Measurements from ENCODE around the gene NOVA2. TPM values are rescaled to one million over a fixed set of nuclear protein-coding genes. Genes with fewer than 3 reads are reported as not detected.

The NOVA2 gene
- total and polyA plus RNA-seq, 2 donors (not counting 1 experiment from before 2014, with no cell fraction given) = not detected

GRCh38 chr19:45998834-45999233 is 25.2 kb upstream of the NOVA2 start:
- peaks cover 20% of the 10 kb centered on the region for H3K27me3 Mint-ChIP-seq
- H4K20me1 ChIP-seq (ENCODE audit: control insufficient read depth, insufficient read depth, low read length, poor library complexity, severe bottlenecking) = peaks cover 34% of the 10 kb centered on the region
- ATAC-seq (ENCODE audit: low read depth) (no peak), DNase-seq (no peak)
- H3K4me1 Mint-ChIP-seq = peaks cover 35% of the 10 kb centered on the region
- no peak overlapping the region for H3K4me2 ChIP-seq (replicated peaks; ENCODE audit: low read depth, low read length, poor library complexity, severe bottlenecking)
- H3K36me3 ChIP-seq (replicated peaks in 1 of 2; ENCODE audit: control extremely low read depth in 1 of 2, control insufficient read depth in 1 of 2, extremely low read depth in 1 of 2, insufficient read depth in 2 of 2, low read length in 1 of 2) = no peaks in the 10 kb centered on the region
- H3K4me1 ChIP-seq (ENCODE audit: control insufficient read depth in 2 of 2, insufficient read depth in 2 of 2, low read length in 2 of 2) = peaks cover 26 to 31% of the 10 kb centered on the region in 2 donors
- H3K27me3 ChIP-seq (replicated peaks in 1 of 4; ENCODE audit: control extremely low read depth in 1 of 4, control insufficient read depth in 3 of 4, insufficient read depth in 4 of 4, low read length in 3 of 4) = peaks cover 0 to 16% (median 7%) of the 10 kb centered on the region in 4 experiments
- no peak for TF ChIP-seq CTCF (IDR thresholded peaks at IDR 0.05)
- TF ChIP-seq EZH2 (IDR thresholded peaks at IDR 0.05; ENCODE audit: borderline replicate concordance, insufficient read depth, low read depth, low read length, poor library complexity, severe bottlenecking) = no peak
- intact Hi-C loops (cut with micrococcal nuclease) = loop anchor here (10.0 kb wide), 2 partner anchors 204 to 594 kb away; partner anchors contain the start of genes DMWD, POLR1G and PPP1R13L
- H3K9me3 ChIP-seq (ENCODE audit: control extremely low read depth in 1 of 3, control insufficient read depth in 2 of 3, insufficient read depth in 1 of 3, low read length in 2 of 3) = peaks cover 0 to 6% (median 0%) of the 10 kb centered on the region in 3 donors
- no peak overlapping the region for H3K4me3 Mint-ChIP-seq
- CTCF ChIA-PET = interaction anchor here (1.9 kb wide), 1 partner anchor 11 kb away, joined by 5 read pairs; no protein-coding TSS in a partner anchor
- 96% methylated on average over 4 of the region's 4 CpGs for WGBS (ENCODE audit: insufficient coverage)
- H3K27ac ChIP-seq (ENCODE audit: low read length in 2 of 2) = no peak overlapping the region
- H3K9ac ChIP-seq (ENCODE audit: low read length) = no peak overlapping the region
- no peak overlapping the region for H3K27ac Mint-ChIP-seq
- no peak overlapping the region for H2AFZ ChIP-seq (ENCODE audit: insufficient read depth, low read depth, low read length, poor library complexity, severe bottlenecking)
- no peaks in the 10 kb centered on the region for H3K9me3 Mint-ChIP-seq (ENCODE audit: insufficient read depth)
- no peak overlapping the region for H3K4me3 ChIP-seq (ENCODE audit: control extremely low read depth in 1 of 5, extremely low read depth in 1 of 5, insufficient read depth in 1 of 5, low read depth in 2 of 5, low read length in 4 of 5)
- H3K79me2 ChIP-seq (ENCODE audit: control insufficient read depth, insufficient read depth, low read length) = peaks cover 56% of the 10 kb centered on the region
- POLR2A ChIA-PET = no interaction called here

- Histone ChIP-seq H2AFZ (ENCODE audit: insufficient read depth, low read depth, low read length, poor library complexity, severe bottlenecking) (no peak overlapping the region), H3K9ac (ENCODE audit: low read length) (no peak overlapping the region), H3K27ac (ENCODE audit: low read length in 2 of 2) (no peak overlapping the region), H3K4me3 (ENCODE audit: control extremely low read depth in 1 of 5, extremely low read depth in 1 of 5, insufficient read depth in 1 of 5, low read depth in 2 of 5, low read length in 4 of 5) (no peak overlapping the region), H3K9me3 (ENCODE audit: control extremely low read depth in 1 of 3, control insufficient read depth in 2 of 3, insufficient read depth in 1 of 3, low read length in 2 of 3) (peaks cover 0 to 6% (median 0%) of the 10 kb centered on the region in 3 donors), H3K79me2 (ENCODE audit: control insufficient read depth, insufficient read depth, low read length) (peaks cover 50% of the 10 kb centered on the region), H4K20me1 (ENCODE audit: control insufficient read depth, insufficient read depth, low read length, poor library complexity, severe bottlenecking) (peaks cover 34% of the 10 kb centered on the region), H3K36me3 (replicated peaks in 1 of 2; ENCODE audit: control extremely low read depth in 1 of 2, control insufficient read depth in 1 of 2, extremely low read depth in 1 of 2, insufficient read depth in 2 of 2, low read length in 1 of 2) (no peaks in the 10 kb centered on the region), H3K4me1 (ENCODE audit: control insufficient read depth in 2 of 2, insufficient read depth in 2 of 2, low read length in 2 of 2) (peaks cover 26 to 31% of the 10 kb centered on the region in 2 donors), H3K4me2 (replicated peaks; ENCODE audit: low read depth, low read length, poor library complexity, severe bottlenecking) (no peak overlapping the region), H3K27me3 (replicated peaks in 1 of 4; ENCODE audit: control extremely low read depth in 1 of 4, control insufficient read depth in 3 of 4, insufficient read depth in 4 of 4, low read length in 3 of 4) (peaks cover 0 to 16% (median 7%) of the 10 kb centered on the region in 4 experiments)
- H3K9me3 Mint-ChIP-seq (ENCODE audit: insufficient read depth) = no peaks in the 10 kb centered on the region
- TF ChIP-seq CTCF (IDR thresholded peaks at IDR 0.05) (no peak), EZH2 (IDR thresholded peaks at IDR 0.05; ENCODE audit: borderline replicate concordance, insufficient read depth, low read depth, low read length, poor library complexity, severe bottlenecking) (no peak)
- ChIA-PET POLR2A (no interaction called here), CTCF (interaction anchor here (2.9 kb wide), 1 partner anchor 14 kb away, joined by 20 read pairs; no protein-coding TSS in a partner anchor)
- no peak overlapping the region for H3K4me3 Mint-ChIP-seq
- peaks cover 35% of the 10 kb centered on the region for H3K4me1 Mint-ChIP-seq
- H3K27me3 Mint-ChIP-seq = peaks cover 20% of the 10 kb centered on the region
- WGBS (ENCODE audit: insufficient coverage) = 82% methylated on average over 6 of the region's 8 CpGs
- intact Hi-C loops (cut with micrococcal nuclease) = loop anchor here (10.0 kb wide), 2 partner anchors 202 to 592 kb away; partner anchors contain the start of genes DMWD, POLR1G and PPP1R13L
- no peak for ATAC-seq (ENCODE audit: low read depth)
- DNase-seq = no peak
- no peak overlapping the region for H3K27ac Mint-ChIP-seq
Observed at GRCh38 chr19:45996933-45997332, 23.3 kb upstream of the NOVA2 start.

All from B cell (primary cell).